Liver (tissue), 9 donors: ENCODE results near the gene ZNF296. TPM values are rescaled to one million over a fixed set of nuclear protein-coding genes. Genes with fewer than 3 reads are reported as not detected.

Source experiments
- DNase-seq: peaks from one replicate; pipeline ENCODE4 v3.0.0-alpha.2; 2017; ENCODE audit warnings: low spot score
- H3K27ac ChIP-seq, 2 donors: one replicate each; pipeline ENCODE4 v1.7.0; 2013; ENCODE audit warnings: inconsistent platforms in 2 of 2, low read length in 2 of 2, control low read depth in 1 of 2, low read depth in 1 of 2, mild to moderate bottlenecking in 1 of 2
- H3K27me3 ChIP-seq, 4 donors: one replicate each; pipeline versions ENCODE4 v1.6.1 to v1.7.0; 2013; ENCODE audit warnings: low read length in 3 of 4, inconsistent platforms in 1 of 4, mild to moderate bottlenecking in 1 of 4, moderate library complexity in 1 of 4; ENCODE audit not compliant: control insufficient read depth in 4 of 4, insufficient read depth in 4 of 4
- H3K36me3 ChIP-seq, 4 donors: one replicate each; pipeline versions ENCODE4 v1.6.1 to v1.7.0; 2013; ENCODE audit warnings: low read length in 3 of 4, mild to moderate bottlenecking in 3 of 4, low read depth in 1 of 4, moderate library complexity in 1 of 4; ENCODE audit not compliant: control insufficient read depth in 4 of 4, insufficient read depth in 3 of 4
- H3K4me1 ChIP-seq, 4 donors: one replicate each; pipeline versions ENCODE4 v1.6.1 to v1.7.0; 2013; ENCODE audit warnings: low read length in 3 of 4, mild to moderate bottlenecking in 3 of 4, moderate library complexity in 1 of 4; ENCODE audit not compliant: control insufficient read depth in 4 of 4, insufficient read depth in 4 of 4
- H3K4me3 ChIP-seq, 3 donors: one replicate each; pipeline versions ENCODE4 v1.6.1 to v1.7.0; 2013; ENCODE audit warnings: low read length in 3 of 3, control low read depth in 1 of 3, low read depth in 1 of 3, mild to moderate bottlenecking in 1 of 3
- H3K9ac ChIP-seq, 2 donors: one replicate each; pipeline ENCODE4 v1.7.0; 2013; ENCODE audit warnings: low read length in 2 of 2, mild to moderate bottlenecking in 2 of 2, moderate library complexity in 2 of 2, control low read depth in 1 of 2, low read depth in 1 of 2
- H3K9me3 ChIP-seq, 4 donors: one replicate each; pipeline versions ENCODE4 v1.6.1 to v1.7.0; 2013; ENCODE audit warnings: low read length in 3 of 4; ENCODE audit not compliant: control insufficient read depth in 4 of 4
- CTCF ChIP-seq: fragments of 150-350 bp; IDR thresholded peaks from 2 replicates; pipeline ENCODE4 v1.5.1; 2017; ENCODE audit warnings: improper control_type of control experiment, low read depth, low read length; ENCODE audit not compliant: missing input control
- EGR1 ChIP-seq, 2 donors: IDR thresholded peaks; 2 replicates each; pipeline ENCODE4 v1.6.1; 2016 to 2018; ENCODE audit warnings: antibody characterized with exemption in 2 of 2, low read depth in 2 of 2
- FOXA1 ChIP-seq: IDR thresholded peaks from 2 replicates; pipeline ENCODE4 v1.6.1; 2016; ENCODE audit warnings: antibody characterized with exemption
- FOXA2 ChIP-seq: IDR thresholded peaks from 2 replicates; pipeline ENCODE4 v1.6.1; 2016; ENCODE audit warnings: antibody characterized with exemption
- GABPA ChIP-seq, 2 donors: IDR thresholded peaks in 1 of 2; conservative IDR thresholded peaks in 1 of 2; 2 replicates each; pipeline ENCODE4 v1.6.1; 2016; ENCODE audit warnings: antibody characterized with exemption in 2 of 2, mild to moderate bottlenecking in 1 of 2, moderate library complexity in 1 of 2
- HNF4A ChIP-seq, 2 donors: conservative IDR thresholded peaks; 2 replicates each; pipeline ENCODE4 v1.6.1; 2016; ENCODE audit warnings: antibody characterized with exemption in 2 of 2, mild to moderate bottlenecking in 2 of 2
- HNF4G ChIP-seq: IDR thresholded peaks from 2 replicates; pipeline ENCODE4 v1.6.1; 2016; ENCODE audit warnings: antibody characterized with exemption
- JUND ChIP-seq, 2 donors: IDR thresholded peaks; 2 replicates each; pipeline ENCODE4 v1.6.1; 2016; ENCODE audit warnings: antibody characterized with exemption in 2 of 2
- MAX ChIP-seq: IDR thresholded peaks from 2 replicates; pipeline ENCODE4 v1.6.1; 2016; ENCODE audit warnings: antibody characterized with exemption
- NR2F2 ChIP-seq: IDR thresholded peaks from 2 replicates; pipeline ENCODE4 v1.6.1; 2016; ENCODE audit warnings: antibody characterized with exemption
- RAD21 ChIP-seq, 2 donors: IDR thresholded peaks; 2 replicates each; pipeline ENCODE4 v1.6.1; 2016; ENCODE audit warnings: antibody characterized with exemption in 2 of 2, mild to moderate bottlenecking in 2 of 2
- REST ChIP-seq: IDR thresholded peaks from 2 replicates; pipeline ENCODE4 v1.6.1; 2016; ENCODE audit warnings: antibody characterized with exemption, mild to moderate bottlenecking
- RXRA ChIP-seq, 2 donors: IDR thresholded peaks; 2 replicates each; pipeline ENCODE4 v1.6.1; 2017 to 2018; ENCODE audit warnings: antibody characterized with exemption in 2 of 2, mild to moderate bottlenecking in 1 of 2
- SP1 ChIP-seq: IDR thresholded peaks from 2 replicates; pipeline ENCODE4 v1.6.1; 2018; ENCODE audit warnings: antibody characterized with exemption, mild to moderate bottlenecking
- TAF1 ChIP-seq: conservative IDR thresholded peaks from 2 replicates; pipeline ENCODE4 v1.6.1; 2016; ENCODE audit warnings: antibody characterized with exemption, mild to moderate bottlenecking
- YY1 ChIP-seq: IDR thresholded peaks from 2 replicates; pipeline ENCODE4 v1.6.1; 2016; ENCODE audit warnings: antibody characterized with exemption, mild to moderate bottlenecking
- ZBTB33 ChIP-seq: IDR thresholded peaks from 2 replicates; pipeline ENCODE4 v1.6.1; 2016; ENCODE audit warnings: antibody characterized with exemption
- WGBS: extraction: QIAGEN DNeasy Blood & Tissue Kit; methylation state at CpG from one replicate; pipeline ENCODE4 v1.1.7; 2013; 5-methylcytosine and 5-hydroxymethylcytosine counted together
- polyA plus RNA-seq, 2 donors: library from polyadenylated mRNA; stranded (reverse) in 1 of 2; unstranded in 1 of 2; fragments of 200-250 nt in 1 of 2; fragments of >200 nt in 1 of 2; fragmentation: Nextera tagmentation in 1 of 2; extraction: Ambion mirVana in 1 of 2; gene quantifications; one replicate each; pipeline versions ENCODE4 v1.2.1 to v1.2.3, GENCODE V29; 2013 to 2015
- total RNA-seq, 2 donors: library from RNA; depleted of rRNA; stranded (reverse); fragments of >200 nt; gene quantifications; one replicate each; pipeline ENCODE4 v1.2.3, GENCODE V29; 2014
- TF ChIP-seq, protein P1 (sequence below): IDR thresholded peaks from 2 replicates; pipeline ENCODE4 v1.6.1; 2016; ENCODE audit warnings: antibody characterized with exemption
- donor health status: healthy.
- donor health status: healthy.
- donor health status: healthy.
- donor health status: healthy.
- donor health status: healthy.

The ZNF296 gene
- total and polyA plus RNA-seq, 4 donors, result 0.16 to 0.42 (median 0.17) TPM; not detected in 1

DNA sequence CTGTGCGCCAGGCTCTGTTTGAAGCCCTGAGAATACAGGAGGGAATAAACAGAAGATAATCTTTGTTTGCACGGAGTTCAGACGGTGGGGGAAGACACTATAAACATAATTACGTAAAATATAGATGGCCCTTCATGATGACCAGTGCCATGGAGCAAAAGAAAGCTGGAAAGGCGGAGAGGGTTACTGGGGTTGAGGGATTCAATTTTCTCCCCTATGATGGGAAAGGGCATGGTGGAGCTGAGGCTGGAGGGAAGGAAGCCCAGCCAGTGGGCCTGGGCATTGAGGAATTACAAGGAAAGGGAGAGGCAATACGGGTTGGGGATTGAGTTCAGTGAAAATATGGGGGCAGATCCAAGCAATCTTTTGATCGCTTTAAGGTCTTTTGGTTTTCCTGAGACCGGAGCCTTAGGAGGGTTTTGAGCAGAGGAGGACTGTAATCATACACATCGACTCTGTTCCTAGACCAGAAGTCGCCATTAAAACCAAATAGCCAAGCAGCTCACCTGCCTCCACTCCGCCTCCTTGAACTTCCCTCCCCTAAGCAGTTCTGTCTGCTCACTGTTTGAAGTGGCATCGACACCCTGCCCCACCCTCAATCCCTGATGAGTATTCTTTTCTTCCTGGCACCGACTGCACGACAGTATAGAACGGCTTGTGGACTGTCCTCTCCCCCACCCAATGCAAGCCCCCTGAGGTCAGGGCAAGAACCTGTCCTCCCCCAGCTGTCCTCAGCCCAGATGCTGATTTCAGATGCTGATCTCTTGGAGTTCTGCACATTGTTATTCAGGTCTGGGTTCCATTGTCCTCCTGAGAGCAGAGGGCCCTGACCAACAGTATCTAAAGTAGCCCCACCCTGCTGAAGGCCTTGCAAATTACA lies 813 bp upstream of the ZNF296 start:
- H3K4me3 ChIP-seq, result no peak overlapping the region
- no peak overlapping the region for H3K27ac ChIP-seq
- H3K9me3 ChIP-seq, result no peaks in the 10 kb centered on the region
- TF ChIP-seq JUND (IDR thresholded peaks at IDR 0.05) (no peak), YY1 (no peak), ZBTB33 (no peak), FOXA1 (no peak), EGR1 (IDR thresholded peaks at IDR 0.05; ENCODE audit: low read depth in 2 of 2) (no peak), RAD21 (IDR thresholded peaks at IDR 0.05) (no peak), TAF1 (no peak), GABPA (IDR thresholded peaks at IDR 0.05 in 1 of 2, conservative IDR thresholded peaks at IDR 0.05 in 1 of 2) (no peak), NR2F2 (no peak), SP1 (no peak), CTCF (no peak), RXRA (IDR thresholded peaks at IDR 0.05) (no peak), HNF4A (conservative IDR thresholded peaks at IDR 0.05) (no peak), FOXA2 (no peak), REST (no peak), MAX (no peak), HNF4G (no peak)
- TF ChIP-seq, protein P1, sequence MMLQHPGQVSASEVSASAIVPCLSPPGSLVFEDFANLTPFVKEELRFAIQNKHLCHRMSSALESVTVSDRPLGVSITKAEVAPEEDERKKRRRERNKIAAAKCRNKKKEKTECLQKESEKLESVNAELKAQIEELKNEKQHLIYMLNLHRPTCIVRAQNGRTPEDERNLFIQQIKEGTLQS, result no peak
- no peak overlapping the region for H3K9ac ChIP-seq
- whole genome bisulfite sequencing, result 81% methylated on average over 15 of the region's 15 CpGs
- no peak for DNase-seq
- H3K27me3 ChIP-seq, result no peaks in the 10 kb centered on the region
- peaks cover 6 to 28% (median 19%) of the 10 kb centered on the region in 4 donors for H3K4me1 ChIP-seq
- H3K36me3 ChIP-seq, result peaks cover 0 to 4% (median 4%) of the 10 kb centered on the region in 4 donors
